HG03103 (cell line): Measurements from ENCODE around the gene DOK6.

Source experiments
- ATAC-seq: cut with Tn5 transposase; IDR thresholded peaks from one replicate; pipeline ENCODE4 v1.9.1; 2021; ENCODE audit warnings: low read depth; ENCODE audit not compliant: unreplicated experiment

The DOK6 gene

GRCh38 chr18:69674292-69674877, 273.7 kb downstream of the DOK6 start:
- no peak for ATAC-seq

- no peak for ATAC-seq
Observed at GRCh38 chr18:69674966-69675365, 274.3 kb downstream of the DOK6 start.

DNA sequence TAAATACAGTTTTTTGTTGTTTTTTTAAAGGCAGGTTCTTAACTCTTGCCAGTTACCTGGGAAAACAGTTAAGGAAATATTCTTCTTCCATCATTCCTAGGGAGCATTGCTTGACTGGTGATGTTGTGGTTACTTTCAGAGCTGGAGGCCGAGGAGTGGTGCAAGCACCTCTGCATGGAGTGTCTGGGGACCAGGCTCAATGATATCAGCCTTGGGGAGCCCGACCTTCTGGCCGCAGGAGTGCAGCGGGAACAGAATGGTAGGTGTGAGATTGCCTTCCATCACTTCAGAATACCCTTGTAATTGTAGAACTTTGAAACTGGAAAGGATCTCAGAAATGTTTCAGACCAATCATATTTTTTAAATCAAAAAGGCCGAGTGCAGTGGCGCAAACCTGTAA, 276.9 kb downstream of the DOK6 start:
- no peak for ATAC-seq

GRCh38 chr18:69680123-69680522, 279.4 kb downstream of the DOK6 start:
- ATAC-seq: no peak

- ATAC-seq: no peak
Observed at GRCh38 chr18:69683176-69683575, 282.5 kb downstream of the DOK6 start.

DNA sequence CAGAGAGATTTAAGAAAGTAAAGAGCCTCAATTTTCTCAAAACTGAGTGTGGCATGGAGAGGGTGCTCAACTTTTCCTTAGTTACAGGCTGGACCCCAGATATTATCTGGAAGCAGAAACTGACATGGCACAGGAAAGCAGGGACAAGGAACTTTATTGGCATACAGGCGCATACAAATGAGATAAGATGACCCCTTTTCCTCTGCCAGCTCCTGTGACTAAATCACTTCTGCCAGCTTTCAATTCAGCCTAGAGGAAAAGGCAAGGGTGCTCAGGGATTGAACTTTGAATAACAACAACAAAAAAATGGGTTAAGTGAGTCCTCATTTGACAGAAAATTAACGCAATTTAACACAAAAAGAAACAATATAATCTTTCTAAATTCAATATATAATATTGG, 284.1 kb downstream of the DOK6 start:
- no peak for ATAC-seq

DNA sequence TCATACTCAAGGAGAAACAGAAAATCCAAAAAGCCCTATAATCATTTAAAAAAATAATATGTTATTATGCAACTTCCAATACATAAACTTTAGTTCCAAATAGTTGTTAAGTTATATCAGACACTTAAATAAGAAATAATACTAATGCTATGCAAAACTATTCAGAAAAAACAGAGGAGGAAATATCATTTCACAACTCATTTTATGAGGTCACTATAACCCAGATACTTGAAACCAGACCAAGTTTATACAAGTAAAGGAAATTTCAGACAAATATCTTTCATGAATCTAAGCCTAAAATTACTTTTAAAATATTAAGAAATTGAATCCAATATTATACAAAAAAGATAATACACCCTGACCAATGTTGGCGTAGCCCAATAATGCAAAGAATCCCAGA, 286.2 kb downstream of the DOK6 start:
- ATAC-seq: no peak

GRCh38 chr18:69689121-69689759, 288.6 kb downstream of the DOK6 start:
- ATAC-seq: no peak

DNA sequence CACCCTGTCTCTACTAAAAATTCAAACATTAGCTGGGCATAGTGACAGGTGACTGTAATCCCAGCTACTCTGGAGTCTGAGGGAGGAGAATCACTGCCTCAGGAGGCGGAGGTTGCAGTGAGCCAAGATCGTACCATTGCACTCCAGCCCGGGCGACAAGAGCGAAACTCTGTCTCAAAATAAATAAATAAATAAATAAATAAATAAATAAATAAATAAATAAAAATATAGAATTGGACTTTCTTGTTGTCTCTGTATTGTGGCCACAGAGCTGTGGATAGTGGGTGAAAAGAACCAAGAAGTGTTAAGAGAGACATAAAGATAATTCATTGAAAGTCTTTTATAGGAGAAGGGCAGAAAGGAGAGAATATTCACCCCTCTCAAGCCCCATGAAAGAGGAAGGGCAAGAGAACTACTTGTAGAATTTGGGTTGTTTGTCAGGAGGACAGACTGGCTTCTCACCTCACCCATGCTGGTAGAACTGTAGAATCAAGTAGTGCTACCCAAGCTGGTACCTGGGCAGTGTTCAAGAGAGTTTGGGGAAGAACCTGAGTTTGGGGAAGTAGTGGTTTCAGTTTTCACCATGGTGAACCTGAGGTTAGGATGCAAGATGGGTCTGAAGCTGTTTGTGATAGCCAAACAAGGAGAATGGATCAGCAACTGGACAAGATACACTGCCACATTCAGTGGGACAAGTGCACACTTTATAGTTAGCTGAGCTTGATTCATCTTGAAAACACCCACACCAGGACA, 290.5 kb downstream of the DOK6 start:
- no peak for ATAC-seq

GRCh38 chr18:69697069-69697468, 296.4 kb downstream of the DOK6 start:
- ATAC-seq: no peak

GRCh38 chr18:69697689-69698088, 297.0 kb downstream of the DOK6 start:
- ATAC-seq: no peak

DNA sequence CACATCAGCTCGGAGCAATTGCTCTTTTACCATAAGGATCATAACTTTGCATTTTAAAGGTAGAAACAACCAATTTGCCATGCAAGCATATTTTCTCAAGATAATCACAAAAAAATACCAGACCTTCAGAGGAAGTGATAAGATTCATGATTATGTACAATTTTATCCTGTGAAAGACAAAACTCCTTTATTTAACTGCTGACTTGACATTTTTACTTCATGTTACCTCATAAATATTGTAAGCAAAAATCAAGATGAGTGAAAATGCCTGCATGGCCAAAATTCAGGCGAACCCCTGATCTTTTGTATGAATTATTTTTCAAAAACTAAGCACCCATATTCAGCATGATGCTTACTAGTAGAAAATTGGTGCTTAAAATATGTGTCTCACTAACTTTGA, 300.6 kb downstream of the DOK6 start:
- ATAC-seq: no peak

- no peak for ATAC-seq
Observed at GRCh38 chr18:69703461-69703860, 302.8 kb downstream of the DOK6 start.

GRCh38 chr18:69705987-69706386, 305.3 kb downstream of the DOK6 start:
- no peak for ATAC-seq

DNA sequence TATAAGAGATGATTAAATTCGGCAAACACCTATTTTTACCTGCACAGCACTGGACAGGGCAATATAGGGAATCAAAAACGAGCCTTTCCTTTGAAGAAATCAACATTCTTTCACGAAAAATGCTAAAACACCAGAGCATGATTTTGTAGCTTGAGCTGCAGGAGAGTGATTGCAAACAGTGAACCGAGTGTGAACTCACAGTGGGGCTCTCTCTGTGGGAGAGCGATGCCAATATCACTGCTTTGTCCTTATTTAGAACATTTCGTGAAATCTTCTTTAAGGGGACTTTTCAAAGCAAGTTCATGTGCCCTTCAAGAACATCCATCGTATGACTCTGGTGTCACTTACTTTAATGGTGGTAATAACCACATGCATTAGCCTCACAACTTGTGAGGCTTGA, 308.2 kb downstream of the DOK6 start:
- ATAC-seq: no peak

GRCh38 chr18:69715191-69715795, 314.6 kb downstream of the DOK6 start:
- no peak for ATAC-seq

- no peak for ATAC-seq
Observed at GRCh38 chr18:69717586-69717985, 316.9 kb downstream of the DOK6 start.

GRCh38 chr18:69718912-69719547, 318.3 kb downstream of the DOK6 start:
- ATAC-seq: no peak

DNA sequence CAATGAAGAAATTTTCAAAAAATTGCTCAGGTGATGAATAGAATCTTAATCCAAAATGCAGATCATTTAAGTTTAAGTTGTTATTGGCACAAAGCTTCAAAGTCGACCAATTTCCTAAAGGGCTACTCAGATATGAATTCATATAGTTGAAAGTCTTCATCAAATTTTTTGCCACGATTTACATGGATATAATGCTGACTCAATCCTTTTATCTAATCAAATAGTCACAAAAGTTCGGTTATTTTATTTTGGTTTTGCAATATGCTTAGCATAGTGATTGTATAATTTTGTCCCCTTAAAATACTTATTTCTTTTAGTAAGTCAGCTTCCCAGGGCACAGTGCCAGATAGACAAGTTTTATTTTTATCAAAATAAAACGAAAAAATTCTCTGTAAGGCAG, 319.7 kb downstream of the DOK6 start:
- ATAC-seq: no peak

DNA sequence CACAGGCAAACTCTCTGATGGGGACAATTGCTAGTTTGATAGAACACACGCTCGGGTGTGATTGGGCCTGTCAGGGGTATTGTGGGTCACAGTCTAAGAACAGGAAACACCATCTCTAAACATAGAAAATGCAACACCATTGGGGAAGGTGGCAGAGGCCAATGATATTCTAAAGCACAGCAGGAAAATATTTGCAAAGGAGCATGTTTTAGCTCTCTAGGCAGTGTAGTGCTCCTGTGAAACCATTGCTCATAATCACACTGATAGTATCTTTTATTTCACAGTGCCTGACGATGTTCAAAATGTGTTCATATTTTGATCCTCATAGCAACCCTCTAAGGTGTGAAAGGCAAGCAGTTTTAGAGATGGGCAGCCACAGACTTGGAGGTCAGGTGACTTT, 322.7 kb downstream of the DOK6 start:
- no peak for ATAC-seq

DNA sequence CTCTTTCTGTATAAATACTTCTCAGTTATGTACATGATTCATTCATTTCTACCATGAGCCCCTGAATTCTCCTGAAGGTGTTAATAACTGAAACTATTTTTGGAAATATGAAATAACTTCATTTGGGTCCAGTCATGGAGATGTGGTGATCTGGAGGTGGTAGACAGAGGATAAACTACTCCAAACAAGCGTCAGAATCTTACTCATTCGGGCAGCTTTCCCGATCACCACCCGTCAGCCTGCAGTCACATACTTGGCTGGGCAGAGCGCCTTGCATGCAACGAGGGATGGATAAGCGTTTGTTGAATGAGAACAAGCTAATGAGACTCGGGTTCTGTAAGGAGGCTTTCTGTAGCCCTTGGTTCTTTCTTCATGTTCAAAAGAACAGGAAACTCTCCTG, 324.3 kb downstream of the DOK6 start:
- no peak for ATAC-seq
